GM12801 (cell line): ENCODE results near the gene TMEM45B.

Experiments
- CTCF ChIP-seq: IDR thresholded peaks from one replicate; pipeline ENCODE4 v1.5.1; 2011; ENCODE audit warnings: control low read depth; ENCODE audit not compliant: insufficient read length; ENCODE audit errors: extremely low read depth

The TMEM45B gene

GRCh38 chr11:129817534-129818051, 1.9 kb downstream of the TMEM45B start:
- no peak for TF ChIP-seq CTCF

- no peak for TF ChIP-seq CTCF
Measured at GRCh38 chr11:129819237-129819636, 3.6 kb downstream of the TMEM45B start.

GRCh38 chr11:129825380-129825779, 9.7 kb downstream of the TMEM45B start:
- no peak for TF ChIP-seq CTCF

- TF ChIP-seq CTCF, result no peak
Measured at GRCh38 chr11:129828301-129828836, 12.7 kb downstream of the TMEM45B start.

- no peak for TF ChIP-seq CTCF
Measured at GRCh38 chr11:129836979-129837378, 21.3 kb downstream of the TMEM45B start.

GRCh38 chr11:129840236-129840635, 24.6 kb downstream of the TMEM45B start:
- TF ChIP-seq CTCF, result no peak

- no peak for TF ChIP-seq CTCF
Measured at GRCh38 chr11:129842138-129842537, 26.5 kb downstream of the TMEM45B start.
